Neural crest cell (in vitro differentiated cells): ENCODE results near the gene CDC42BPA. TPM values are rescaled to one million over a fixed set of nuclear protein-coding genes. Genes with fewer than 3 reads are reported as not detected.

Experiments
- DNase-seq: peaks from one replicate; pipeline ENCODE4 v3.0.0; 2021; ENCODE audit warnings: low read depth, mixed read lengths, low spot score
- H3K27ac Mint-ChIP-seq: one replicate; pipeline ENCODE4 v1.8.0; 2021; ENCODE audit warnings: mild to moderate bottlenecking, mixed read lengths; ENCODE audit not compliant: unreplicated experiment
- H3K27me3 Mint-ChIP-seq: 2 replicates; pipeline ENCODE4 v1.8.0; 2021; ENCODE audit warnings: low read depth, mild to moderate bottlenecking, mixed read lengths
- H3K36me3 Mint-ChIP-seq: 2 replicates; pipeline ENCODE4 v1.8.0; 2021; ENCODE audit warnings: low read depth, mild to moderate bottlenecking, mixed read lengths
- H3K4me1 Mint-ChIP-seq: 2 replicates; pipeline ENCODE4 v1.8.0; 2021; ENCODE audit warnings: mixed read lengths
- H3K4me3 Mint-ChIP-seq: one replicate; pipeline ENCODE4 v1.8.0; 2021; ENCODE audit warnings: mild to moderate bottlenecking, mixed read lengths
- H3K9me3 Mint-ChIP-seq: 2 replicates; pipeline ENCODE4 v1.8.0; 2021; ENCODE audit warnings: mixed read lengths
- CTCF ChIP-seq: fragments of 200-600 bp; sonication (generic); conservative IDR thresholded peaks from 2 replicates; pipeline ENCODE4 v1.5.0; 2021; ENCODE audit warnings: antibody characterized with exemption, mild to moderate bottlenecking
- total RNA-seq: library from RNA; stranded (reverse); gene quantifications from 2 replicates; pipeline ENCODE4 v1.2.1, GENCODE V29; 2021

The CDC42BPA gene
- total RNA-seq, 1 donor from 2014 or later, result 35.6 TPM

- Mint-ChIP-seq H3K36me3 (peaks cover 9% of the 10 kb centered on the region), H3K27ac (no peak overlapping the region), H3K27me3 (no peaks in the 10 kb centered on the region), H3K4me1 (no peaks in the 10 kb centered on the region), H3K9me3 (peaks cover 3% of the 10 kb centered on the region), H3K4me3 (no peak overlapping the region)
- DNase-seq, result no peak
- no peak for TF ChIP-seq CTCF
These were observed 285.9 kb downstream of the CDC42BPA start for GRCh38 chr1:227032396-227032795.

DNA sequence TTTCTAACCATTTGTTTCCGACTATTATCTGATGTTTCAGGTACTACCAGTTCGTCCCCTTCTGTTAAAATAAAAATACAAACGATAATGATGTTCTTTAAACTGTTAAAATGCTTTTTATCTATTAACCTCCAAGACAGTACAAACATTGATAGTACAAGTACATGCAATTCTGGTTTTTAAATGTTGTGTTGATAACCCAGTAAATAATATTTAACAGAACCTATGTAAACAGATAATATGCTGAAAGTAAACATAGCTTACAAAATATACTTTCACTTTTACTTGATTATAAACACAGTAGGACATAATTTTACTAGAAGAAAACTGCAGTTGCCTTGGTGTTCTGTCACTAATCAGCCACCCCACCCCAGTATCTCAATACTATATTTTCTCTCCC lies 301.3 kb downstream of the CDC42BPA start:
- Mint-ChIP-seq H3K4me3 (no peak overlapping the region), H3K4me1 (no peaks in the 10 kb centered on the region), H3K27ac (no peak overlapping the region), H3K36me3 (peaks cover 42% of the 10 kb centered on the region), H3K9me3 (peaks cover 6% of the 10 kb centered on the region), H3K27me3 (no peaks in the 10 kb centered on the region)
- TF ChIP-seq CTCF, result no peak
- DNase-seq, result no peak

DNA sequence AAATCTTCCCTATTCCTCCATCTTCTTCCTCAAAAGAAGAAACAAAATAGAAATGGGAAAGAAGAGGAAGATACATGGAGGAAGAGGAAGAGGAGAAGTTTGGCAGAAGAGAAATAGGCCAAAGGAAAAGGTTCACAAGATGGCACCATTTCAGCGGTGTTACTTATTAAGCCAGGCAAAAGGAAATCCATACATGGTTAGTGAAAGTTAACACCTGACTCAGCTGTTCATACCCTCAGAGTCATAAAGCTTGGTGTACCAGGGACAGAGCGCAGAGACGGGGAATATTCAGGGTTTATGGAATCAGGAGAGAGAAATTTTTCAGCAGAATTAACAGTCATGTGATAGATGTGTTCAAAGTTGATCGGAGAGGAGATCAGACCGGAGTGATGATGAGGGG lies 307.6 kb downstream of the CDC42BPA start:
- Mint-ChIP-seq H3K27ac (no peak overlapping the region), H3K4me1 (no peaks in the 10 kb centered on the region), H3K27me3 (no peaks in the 10 kb centered on the region), H3K9me3 (no peaks in the 10 kb centered on the region), H3K36me3 (peaks cover 10% of the 10 kb centered on the region), H3K4me3 (no peak overlapping the region)
- TF ChIP-seq CTCF, result no peak
- DNase-seq, result no peak

DNA sequence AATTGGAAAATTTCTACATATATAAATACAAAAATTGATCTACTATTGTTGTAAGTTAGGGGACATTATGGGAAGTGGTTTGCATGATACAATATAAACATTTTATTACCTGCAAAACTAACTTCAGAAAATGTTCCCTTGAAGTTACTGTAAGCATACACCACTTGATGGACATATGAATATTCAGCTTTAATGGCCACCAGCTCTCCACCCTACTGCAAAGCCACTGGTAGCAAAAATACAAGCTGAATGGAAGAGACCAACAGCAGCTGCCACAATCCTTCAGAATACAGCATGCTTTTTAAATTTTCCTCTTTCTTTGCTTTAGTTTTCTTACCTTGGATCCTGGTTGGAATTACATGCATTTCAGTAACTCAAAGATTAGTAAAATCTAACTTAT lies 308.4 kb downstream of the CDC42BPA start:
- no peak overlapping the region for H3K27ac Mint-ChIP-seq
- H3K27me3 Mint-ChIP-seq, result no peaks in the 10 kb centered on the region
- no peak overlapping the region for H3K4me3 Mint-ChIP-seq
- H3K9me3 Mint-ChIP-seq, result no peaks in the 10 kb centered on the region
- H3K36me3 Mint-ChIP-seq, result peaks cover 7% of the 10 kb centered on the region
- no peak for DNase-seq
- no peaks in the 10 kb centered on the region for H3K4me1 Mint-ChIP-seq
- no peak for TF ChIP-seq CTCF

DNA sequence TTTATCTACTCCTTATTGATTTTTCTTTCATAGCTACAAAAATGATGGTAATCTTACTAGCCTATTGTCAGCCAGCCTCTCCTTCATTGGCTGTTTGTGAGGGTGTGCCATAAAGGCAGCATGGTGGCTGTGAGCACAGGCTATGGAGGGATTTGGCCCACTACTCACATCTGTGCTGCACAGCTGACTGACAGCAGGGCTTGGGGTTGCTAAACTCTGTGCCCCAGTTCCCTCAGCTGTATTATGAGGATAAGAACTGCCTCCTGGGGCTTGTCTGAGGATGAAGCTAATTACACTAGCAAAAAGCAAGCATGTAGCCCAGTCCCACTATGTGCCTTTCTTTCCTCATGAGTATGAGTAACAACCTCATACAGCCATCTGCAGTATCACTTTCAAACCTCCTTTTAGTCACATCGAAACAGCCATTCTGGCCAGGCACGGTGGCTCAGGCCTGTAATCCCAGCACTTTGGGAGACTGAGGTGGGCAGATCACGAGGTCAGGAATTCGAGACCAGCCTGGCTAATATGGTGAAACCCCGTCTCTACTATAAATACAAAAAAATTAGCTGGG lies 312.0 kb downstream of the CDC42BPA start:
- H3K27me3 Mint-ChIP-seq, result no peaks in the 10 kb centered on the region
- no peak overlapping the region for H3K27ac Mint-ChIP-seq

More for the DNA sequence above, 312.0 kb downstream of the CDC42BPA start:
- no peaks in the 10 kb centered on the region for H3K4me1 Mint-ChIP-seq
- H3K36me3 Mint-ChIP-seq, result peaks cover 10% of the 10 kb centered on the region
- no peak for DNase-seq
- H3K4me3 Mint-ChIP-seq, result no peak overlapping the region
- H3K9me3 Mint-ChIP-seq, result no peaks in the 10 kb centered on the region
- TF ChIP-seq CTCF, result no peak
